Stimulated activated CD8-positive, alpha-beta memory T cell treated with anti-CD3 and anti-CD28 coated beads, Interleukin-12 subunit alpha, Interleukin-12 subunit beta, amount 100 ng/mL, for 1 hour (primary cell): ENCODE measurements around the gene CDC5L.

Experiments
- DNase-seq: peaks from one replicate; pipeline ENCODE4 v3.0.0-alpha.2; 2020; ENCODE audit warnings: low read depth

CDC5L gene

DNA sequence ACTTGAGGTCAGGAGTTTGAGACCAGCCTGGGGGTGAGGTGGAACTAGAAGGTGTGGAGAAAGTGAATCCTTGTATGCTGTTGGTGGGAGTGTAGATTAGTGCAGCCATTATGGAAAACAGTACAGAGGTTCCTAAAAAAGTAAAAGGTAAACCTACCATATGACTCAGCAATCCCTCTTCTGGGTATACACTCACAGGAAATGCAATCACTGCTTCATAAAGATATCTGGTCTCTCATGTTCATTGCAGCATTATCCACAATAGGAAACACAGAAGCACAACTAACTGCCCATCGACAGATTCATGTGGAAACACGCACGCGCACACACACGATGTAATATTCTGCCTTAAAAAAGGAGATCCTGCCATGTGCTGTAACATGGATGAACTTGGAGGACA lies 66.7 kb downstream of the CDC5L start:
- DNase-seq = no peak

DNA sequence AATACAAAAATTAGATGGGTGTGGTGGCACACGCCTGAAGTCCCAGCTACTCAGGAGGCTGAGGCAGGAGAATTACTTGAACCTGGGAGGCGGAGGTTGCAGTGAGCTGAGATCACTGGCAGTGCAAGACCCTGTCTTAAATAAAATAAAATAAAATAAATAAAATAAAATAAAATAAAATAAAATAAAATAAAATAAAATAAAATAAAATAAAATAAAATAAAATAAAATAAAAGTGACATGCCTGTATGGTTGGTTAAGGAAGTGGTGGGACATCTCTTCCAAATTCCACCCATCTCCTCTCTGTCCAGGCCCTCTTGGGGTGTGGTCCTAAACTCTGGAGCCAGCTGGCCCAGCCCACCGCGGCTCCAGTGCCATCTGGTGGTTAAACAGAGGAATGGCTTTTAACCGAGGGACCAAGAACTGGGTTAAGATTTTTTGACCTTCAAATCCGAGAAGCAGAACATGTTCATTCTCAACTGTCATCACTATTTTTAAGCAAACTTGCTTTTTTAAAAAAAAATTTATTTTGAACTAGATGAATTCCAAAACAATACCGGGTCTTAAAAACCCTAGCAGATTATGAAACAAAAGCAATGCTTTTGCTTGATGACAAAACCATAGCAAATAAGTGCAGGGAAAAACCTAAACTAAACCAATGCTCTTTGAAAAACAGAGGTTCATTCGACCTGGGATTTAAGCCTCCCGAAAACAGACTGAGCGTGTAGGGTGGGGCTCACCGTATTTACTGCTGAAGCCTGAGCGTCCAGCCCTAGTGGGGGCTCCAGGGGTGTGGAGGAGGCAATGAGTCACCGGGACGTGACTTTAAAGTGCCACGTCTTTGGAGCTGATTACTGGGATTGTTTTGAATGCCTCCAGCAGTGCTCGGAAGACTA lies 68.8 kb downstream of the CDC5L start:
- DNase-seq = peak; percentile 14

DNA sequence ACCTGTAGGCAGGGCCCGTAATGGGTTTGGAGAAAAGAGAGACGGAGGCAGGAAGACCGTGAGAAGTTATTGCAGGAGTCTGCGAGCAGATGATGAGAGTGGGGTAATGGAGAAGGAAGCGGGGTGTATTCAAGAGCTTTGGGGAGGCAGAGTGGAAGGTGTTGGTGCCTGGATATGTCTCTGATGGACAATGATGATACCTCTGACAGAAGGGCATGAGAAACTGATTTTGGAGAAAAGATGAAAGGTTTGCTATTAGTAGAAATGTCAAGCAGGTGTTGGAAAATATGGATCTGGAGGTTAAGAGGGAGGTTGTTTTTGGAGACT lies 69.4 kb downstream of the CDC5L start:
- no peak for DNase-seq

DNA sequence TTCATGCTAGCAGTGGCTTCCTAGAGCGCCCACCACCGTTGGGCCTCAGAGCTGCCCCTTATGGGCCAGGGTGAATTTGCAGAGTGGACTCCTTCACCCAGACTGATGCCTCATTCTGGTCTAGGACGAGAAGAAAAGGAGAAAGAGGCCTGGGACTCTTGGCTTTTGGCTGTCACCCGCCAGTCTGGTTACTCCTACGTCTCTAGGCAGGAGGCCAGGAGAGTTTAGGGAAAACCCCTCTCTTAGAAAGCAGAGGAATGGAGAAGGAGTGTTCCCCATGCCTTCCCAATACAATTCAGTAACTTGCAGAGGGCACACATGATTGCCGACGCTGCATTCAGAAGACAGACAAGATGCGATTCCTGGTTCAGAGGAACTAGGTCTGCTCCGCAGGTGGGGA lies 70.1 kb downstream of the CDC5L start:
- DNase-seq = no peak

DNA sequence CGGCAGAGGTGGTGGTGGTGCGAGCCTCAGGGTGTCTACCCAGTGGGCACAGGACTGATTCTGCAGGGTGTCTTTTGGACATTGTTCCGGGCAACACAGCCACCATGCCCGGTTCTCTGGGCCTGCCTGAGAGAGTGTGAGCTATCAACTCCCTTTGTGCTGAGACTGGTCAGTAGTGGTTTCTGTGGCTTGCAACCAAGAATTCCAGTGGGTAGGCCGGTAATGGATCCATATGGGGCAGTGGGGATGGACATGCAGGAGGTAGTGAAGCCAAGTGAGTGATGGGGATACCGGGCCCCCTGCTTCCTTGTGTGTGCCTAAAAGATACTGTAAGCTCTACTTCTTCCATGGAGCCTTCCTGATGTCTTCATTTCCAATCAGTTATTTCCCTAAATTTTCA lies 71.0 kb downstream of the CDC5L start:
- no peak for DNase-seq

DNA sequence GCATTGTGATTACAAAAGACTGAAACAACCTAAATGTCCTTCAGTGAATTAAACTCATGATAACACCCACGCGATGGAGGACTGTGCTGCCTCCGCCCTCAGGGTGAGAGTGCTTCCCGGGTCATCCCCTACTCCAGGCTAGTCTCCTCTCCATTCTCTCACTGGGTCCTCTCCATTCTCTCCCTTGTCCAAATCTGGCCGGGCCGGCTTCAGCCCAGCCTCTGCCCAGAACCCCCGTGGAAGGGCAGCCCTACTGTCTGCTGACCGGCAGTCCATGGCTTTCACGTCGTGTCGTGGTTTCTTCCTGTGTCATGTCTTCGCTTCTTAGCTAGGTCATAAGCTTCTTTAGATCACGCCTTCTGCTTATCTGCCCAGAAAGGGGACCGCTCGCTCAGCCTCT lies 74.8 kb downstream of the CDC5L start:
- no peak for DNase-seq

DNA sequence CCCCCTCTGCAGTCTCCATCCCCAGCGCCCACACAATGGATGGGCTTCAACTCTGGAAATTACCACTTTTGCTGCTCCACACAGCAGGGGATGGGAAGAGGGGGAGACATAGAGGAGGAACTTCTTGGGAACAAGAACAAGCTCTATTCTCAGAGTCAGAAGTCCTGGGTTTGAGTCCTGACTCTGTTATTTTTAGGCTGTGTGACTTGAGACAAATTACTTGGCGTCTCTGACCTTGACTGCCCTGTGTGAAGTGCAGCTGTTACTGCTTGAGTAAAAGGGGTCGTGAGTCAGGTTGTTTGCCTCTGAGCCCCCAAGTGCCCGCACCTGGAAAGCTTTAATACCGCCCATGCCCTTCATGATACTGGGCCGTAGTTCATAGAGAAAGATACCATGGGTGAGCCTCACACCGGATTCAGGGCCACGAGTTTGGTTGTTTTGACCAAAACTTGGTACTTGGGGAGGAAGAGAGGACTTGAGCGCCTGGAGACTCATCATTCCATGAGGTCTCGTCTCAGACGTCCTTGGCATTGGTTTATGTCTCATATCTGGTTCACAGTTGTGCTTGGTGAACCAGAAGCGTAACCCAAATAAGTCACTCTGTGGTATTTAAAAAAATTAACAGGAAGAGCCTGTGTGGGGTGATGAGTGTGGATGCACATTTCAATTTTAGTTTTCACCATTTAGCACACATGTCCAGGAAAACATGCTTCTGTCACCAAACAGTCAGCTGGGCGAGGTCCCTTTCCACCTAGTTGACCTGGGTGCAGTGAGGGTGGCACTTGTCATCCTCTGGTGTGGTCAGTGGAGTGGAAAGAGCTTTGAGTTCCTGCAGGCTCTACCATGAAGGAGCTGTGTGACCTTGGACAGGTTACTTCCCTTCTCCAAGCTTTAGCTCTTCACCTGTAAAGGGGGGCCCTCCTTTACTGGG lies 75.6 kb downstream of the CDC5L start:
- no peak for DNase-seq

DNA sequence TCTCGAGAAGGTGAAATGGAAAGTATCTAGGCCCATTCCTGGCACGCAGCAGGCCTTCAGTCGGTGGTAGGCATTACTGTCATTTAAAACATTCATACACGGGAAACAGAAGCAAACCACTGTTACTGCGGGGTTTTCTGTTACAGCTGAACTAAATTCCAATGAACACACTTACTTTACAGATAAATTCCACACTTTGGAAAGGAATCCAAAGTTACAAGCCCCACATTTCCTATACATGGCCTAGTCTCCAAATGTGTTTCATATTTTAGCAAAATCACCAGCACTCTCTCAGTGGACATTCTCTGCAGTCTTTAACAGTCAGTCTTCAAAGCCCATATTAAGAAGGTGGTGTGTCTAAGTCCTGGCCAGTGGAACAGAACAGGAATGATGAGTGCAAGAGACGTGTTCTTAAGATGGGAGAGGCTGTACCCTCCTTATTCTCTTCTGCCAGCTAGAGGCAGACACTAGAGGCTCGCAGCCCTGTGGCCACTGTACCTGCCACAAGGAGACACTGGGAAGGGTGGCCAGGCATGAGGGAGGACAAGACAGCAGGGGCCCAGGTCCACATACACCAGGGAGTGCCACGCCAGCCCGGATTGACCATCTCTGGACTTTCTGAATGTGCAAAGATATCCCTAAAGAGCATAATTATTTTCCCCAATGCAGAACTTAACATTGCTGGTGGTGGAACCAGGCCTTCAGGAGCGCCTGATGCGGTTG lies 76.4 kb downstream of the CDC5L start:
- DNase-seq = no peak

DNA sequence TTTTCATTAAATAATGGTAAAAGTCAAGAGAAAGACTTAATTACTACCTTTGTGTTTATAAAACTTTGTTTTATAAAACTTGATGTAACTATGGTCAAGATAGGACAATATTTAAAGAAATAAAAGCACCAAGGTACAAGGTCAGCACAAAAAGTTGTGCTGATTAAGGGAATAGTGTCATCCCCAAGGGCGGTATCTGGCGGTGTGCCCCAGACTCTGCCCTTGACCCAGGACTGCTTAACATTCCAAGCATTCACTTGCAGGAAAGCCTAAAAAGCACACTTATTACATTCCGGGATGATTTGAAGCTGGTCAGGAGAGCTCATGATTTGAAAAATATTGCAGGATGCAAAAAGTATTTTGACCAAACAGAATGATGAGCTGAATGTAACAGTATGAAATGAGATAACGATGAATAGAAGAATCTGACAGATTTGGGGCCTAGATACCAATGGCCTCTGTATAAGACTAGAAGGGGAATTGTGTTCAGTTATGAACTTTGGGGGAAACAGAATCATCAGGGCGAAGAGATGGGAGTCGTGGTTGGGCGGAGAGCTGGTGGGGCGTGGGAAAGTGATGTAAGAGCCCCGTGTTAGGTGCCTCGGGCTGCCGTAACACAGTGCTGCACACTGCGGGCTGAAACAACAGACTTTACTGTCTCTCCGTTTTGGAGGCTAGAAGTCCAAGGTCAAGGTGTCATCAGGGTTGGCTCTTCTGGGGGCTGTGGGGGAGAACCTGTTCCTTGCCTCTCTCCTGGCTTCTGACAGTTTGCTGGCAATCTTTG lies 77.2 kb downstream of the CDC5L start:
- DNase-seq = no peak

DNA sequence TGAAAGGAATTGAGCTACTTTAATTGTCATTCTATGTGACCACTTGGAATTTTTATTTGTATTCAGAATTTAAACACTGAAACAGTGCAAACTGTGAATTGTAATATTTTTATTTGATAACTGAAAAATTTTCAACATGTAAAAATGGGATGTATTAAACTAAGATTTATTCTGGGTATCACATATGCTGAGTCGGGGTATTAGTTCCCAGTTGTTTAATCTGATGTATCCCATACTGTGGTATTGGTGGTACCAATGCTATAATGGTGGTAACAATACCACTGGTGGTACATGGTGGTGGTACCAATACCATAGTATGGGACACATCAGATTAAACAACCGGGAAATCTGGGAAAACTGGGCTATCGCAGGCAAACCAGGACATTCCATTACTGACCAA lies 79.4 kb downstream of the CDC5L start:
- DNase-seq = no peak

DNA sequence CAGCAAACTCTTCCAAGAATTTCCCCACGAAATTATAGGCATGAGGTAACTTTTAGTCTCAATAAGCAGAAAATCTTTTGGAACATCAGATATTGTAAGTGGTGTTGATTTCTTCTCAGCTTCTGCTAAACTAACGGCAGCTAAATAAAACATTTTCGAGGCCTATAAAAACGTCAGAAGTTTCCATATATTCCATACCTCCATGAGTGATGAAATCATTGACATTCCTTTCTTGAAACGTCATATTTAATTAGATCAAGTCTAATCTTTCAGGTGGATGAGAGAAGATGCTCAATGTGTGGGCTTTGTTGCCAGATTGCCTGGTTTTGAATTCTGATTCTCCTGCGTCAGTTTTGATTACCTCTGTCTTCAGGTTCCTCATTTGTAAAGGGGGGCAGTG lies 81.3 kb downstream of the CDC5L start:
- no peak for DNase-seq

DNA sequence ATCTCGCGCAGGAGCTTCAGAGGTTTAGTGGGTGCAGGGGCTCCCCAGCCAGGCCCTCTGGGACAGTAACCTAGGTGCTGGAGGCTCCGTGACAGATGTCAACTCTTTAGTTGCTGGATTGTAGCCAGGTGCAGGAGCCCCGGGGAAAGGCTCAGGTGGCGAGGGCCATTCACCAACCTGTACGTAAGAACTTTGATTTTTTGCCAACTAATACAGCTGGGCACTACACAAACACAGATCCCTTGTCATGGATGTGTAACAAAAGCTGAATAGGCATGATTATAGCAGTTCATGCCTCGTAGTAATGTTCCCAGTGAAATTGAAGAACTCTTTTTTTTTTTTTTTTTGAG lies 82.6 kb downstream of the CDC5L start:
- DNase-seq = no peak

DNA sequence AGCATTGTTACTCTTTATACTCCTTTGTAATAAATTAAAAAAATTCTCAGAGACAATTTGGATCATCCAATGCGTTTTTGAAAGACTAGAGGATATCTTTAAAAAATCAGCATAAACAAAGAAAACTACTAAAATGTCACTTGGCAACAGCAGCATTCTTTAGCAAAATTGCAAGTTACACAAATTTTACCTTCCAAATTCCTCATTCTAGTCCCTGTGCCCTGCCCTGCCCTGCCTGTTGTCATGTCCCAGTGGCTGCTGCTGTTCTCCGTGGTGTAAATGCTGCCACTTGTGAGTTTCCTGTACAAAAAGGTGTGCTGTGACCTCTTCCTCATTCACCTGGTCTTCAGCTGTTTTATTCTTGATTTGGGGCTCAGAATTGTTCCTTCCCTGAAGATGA lies 83.2 kb downstream of the CDC5L start:
- DNase-seq = no peak

DNA sequence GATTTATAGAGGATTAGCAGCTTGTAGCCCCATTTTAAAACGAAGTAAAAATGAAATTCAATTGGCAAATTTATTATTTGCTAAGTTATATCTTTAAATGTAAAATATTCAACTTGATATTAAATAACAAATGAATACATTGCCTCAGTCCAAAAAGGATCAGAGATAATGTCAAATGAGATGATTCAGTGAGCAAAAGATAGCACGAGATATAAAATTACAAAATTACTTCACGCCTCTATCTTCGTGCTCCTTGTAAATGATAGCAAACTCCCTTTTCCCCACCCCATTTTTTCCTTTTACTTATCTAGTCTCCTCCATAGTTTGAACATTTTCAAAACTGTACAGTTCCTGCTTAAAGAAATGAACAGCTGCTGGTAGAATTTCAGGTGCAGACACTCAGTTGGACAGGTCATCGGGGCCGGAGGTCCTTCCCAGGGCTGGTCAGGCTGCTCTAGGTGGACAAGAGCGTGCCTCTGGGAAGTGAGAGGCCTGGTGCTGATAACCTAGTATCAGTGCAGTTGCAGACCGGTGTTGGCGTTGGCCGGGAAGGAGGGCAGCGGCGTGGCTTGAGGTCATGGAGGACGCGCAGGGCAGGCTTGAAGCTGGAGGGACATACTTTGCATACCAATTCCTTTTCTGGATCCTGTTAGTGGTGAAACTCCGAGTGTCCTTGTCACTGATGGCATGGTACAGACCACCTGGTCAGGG lies 83.9 kb downstream of the CDC5L start:
- no peak for DNase-seq

DNA sequence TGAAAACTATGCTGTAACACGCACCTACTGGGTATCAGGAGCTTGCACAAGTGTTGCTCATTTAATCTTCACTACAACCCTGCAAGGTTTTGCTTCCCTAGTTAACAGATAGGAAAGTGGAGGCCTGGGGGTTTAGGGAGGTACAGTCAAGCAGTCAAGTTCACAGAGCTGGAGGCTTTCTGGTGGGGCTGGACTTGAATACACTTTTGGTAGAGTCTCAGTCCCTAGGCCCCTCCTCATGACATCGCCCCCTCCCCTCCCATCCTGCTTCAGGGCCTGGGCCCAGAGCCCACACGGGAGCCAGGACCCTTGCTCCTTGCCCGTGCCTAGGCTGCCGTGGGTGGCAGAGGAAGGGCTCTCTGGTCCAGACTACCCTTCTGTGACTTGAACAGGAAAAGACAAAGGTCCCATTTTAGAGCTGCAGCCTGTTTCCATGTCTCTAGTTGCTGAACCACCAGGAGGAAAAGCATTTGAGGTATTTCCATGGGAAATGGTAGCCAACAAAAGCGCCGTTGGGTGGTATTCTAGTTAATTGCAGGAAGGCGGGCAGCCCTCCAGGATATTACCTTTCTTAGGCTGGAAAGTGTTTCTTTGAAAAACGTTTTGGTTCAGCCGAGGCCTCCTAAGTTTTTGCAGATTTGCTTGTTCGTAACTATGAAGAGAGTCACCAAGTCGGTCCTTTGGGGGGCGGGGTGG lies 84.9 kb downstream of the CDC5L start:
- DNase-seq = no peak

DNA sequence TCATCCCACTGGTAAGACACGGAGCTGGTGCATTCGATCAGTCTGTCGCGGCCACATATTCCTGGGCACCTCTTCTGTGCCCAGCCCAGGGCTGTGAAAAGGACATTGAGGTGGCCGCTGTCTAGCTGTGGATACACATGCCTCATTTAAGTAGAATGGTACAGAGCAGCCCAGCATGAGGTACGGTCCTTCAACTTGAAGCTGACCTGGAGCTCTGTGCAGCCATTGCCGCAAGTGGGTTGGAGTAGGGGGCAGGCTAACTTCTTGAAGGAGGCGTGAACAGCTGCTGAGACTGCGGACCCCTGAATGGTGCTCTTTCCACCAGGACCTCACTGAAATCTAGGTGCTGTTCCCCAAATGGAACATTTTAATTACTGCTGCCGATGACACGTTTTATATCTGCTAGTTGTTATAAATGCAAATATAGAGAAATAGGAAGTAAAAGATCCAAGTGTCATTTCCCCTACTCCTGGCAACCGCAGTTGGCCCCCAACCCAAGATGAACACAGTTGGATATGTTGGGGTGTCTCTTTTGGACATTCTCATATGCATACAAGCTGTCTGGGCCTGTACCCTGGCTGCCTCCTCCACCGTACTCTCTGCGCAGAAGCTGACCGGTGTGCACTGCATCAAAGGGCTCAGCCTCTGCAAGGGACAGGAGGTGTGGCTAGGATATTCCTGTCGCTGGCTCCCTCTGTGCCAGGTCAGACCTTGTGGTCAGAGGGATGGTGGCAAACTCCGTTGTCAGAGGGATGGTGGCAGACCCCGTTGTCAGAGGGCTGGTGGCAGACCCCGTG lies 86.1 kb downstream of the CDC5L start:
- no peak for DNase-seq

DNA sequence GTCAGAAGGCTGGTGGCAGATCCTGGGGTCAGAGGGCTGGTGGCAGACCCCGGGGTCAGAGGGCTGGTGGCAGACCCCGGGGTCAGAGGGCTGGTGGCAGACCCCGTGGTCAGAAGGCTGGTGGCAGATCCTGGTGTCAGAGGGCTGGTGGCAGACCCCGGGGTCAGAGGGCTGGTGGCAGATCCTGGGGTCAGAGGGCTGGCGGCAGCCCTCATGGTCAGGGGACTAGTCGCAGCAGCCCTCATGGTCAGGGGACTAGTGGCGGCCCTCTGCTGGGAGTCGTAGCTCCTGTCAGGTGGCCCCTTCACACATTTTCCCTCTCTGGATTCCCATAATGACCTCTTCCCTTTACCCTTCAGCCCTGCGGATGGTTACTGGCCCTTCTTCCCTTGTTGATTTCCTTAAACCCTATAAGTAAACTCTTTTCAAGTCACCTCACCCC lies 86.7 kb downstream of the CDC5L start:
- no peak for DNase-seq

DNA sequence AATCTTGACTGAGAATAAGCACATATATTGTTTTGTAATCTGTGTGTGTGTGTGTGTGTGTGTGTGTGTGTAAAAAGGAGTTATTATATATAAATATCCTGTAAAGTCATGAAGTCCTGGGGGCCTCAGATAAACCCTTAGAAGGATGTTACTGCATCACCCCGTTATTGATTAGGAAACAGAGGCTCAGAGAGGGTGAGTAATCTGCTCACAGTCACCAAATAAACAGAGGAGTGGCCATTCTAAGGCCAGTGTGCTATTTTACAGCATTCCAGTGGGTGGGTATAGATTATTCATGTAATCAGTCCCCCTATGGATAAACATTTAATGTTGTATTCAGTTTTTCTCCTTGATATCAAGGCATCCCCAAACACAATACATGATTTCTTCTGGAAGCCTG lies 87.1 kb downstream of the CDC5L start:
- DNase-seq = no peak

DNA sequence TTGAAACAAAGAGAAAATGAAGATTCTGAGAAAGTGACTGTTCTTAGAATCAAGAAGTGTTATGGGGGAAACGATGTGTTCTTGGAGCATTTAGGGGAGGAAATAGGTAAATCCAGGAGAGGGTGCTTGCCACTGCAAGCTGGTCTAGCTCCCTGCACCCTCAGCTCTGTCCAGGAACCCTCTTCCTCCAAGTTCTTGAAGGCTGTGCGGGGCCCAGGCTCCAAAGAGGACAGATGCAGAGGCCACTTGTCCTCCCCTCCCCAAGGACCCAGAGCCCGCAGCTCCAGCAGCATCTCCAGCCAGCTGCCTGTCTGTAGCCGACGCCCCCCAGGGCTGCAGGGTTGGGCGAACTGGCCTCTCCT lies 87.9 kb downstream of the CDC5L start:
- no peak for DNase-seq
